EL (cell line): ENCODE data around the gene ZG16B.

Experiments
- DNase-seq: peaks from one replicate; pipeline ENCODE4 v3.0.0-alpha.2; 2016

Gene ZG16B

GRCh38 chr16:2829501-2830354 lies at the start of gene ZG16B:
Gene ZG16B (plus strand): TSS chr16:2830303. CDS start chr16:2830442, 139 bp downstream.
- no peak for DNase-seq

- DNase-seq: no peak
These were observed 47.3 kb upstream of the ZG16B start for GRCh38 chr16:2782583-2783351.

- DNase-seq: no peak
These were observed 46.3 kb upstream of the ZG16B start for GRCh38 chr16:2783581-2784357.

- DNase-seq: no peak
These were observed 45.6 kb upstream of the ZG16B start for GRCh38 chr16:2784358-2785100.

GRCh38 chr16:2785101-2785991 lies 44.8 kb upstream of the ZG16B start:
- no peak for DNase-seq

GRCh38 chr16:2786061-2786825 lies 43.9 kb upstream of the ZG16B start:
- DNase-seq: no peak

GRCh38 chr16:2786826-2787151 lies 43.3 kb upstream of the ZG16B start:
- DNase-seq: no peak

GRCh38 chr16:2787406-2787805 lies 42.7 kb upstream of the ZG16B start, which contains the start of gene PRSS33:
Gene PRSS33 (minus strand): TSS chr16:2787560. CDS start chr16:2786547, 1,013 bp downstream.
- no peak for DNase-seq

- DNase-seq: no peak
These were observed 42.1 kb upstream of the ZG16B start for GRCh38 chr16:2787961-2788360.

- no peak for DNase-seq
These were observed 39.5 kb upstream of the ZG16B start for GRCh38 chr16:2790631-2791030.

GRCh38 chr16:2791174-2791573 lies 38.9 kb upstream of the ZG16B start:
- no peak for DNase-seq

- no peak for DNase-seq
These were observed 37.2 kb upstream of the ZG16B start for GRCh38 chr16:2792940-2793339.

GRCh38 chr16:2795395-2796143 lies 34.5 kb upstream of the ZG16B start:
- no peak for DNase-seq

GRCh38 chr16:2798723-2799204 lies 31.3 kb upstream of the ZG16B start:
- no peak for DNase-seq

GRCh38 chr16:2799205-2799858 lies 30.8 kb upstream of the ZG16B start:
- no peak for DNase-seq

GRCh38 chr16:2799859-2800226 lies 30.3 kb upstream of the ZG16B start:
- no peak for DNase-seq

GRCh38 chr16:2803545-2804195 lies 26.4 kb upstream of the ZG16B start:
- no peak for DNase-seq

GRCh38 chr16:2804728-2805127 lies 25.4 kb upstream of the ZG16B start:
- no peak for DNase-seq

- DNase-seq: no peak
These were observed 23.8 kb upstream of the ZG16B start for GRCh38 chr16:2806286-2806685.
